H1 (cell line): ENCODE measurements around the gene ANKRD11. TPM values are rescaled to one million over a fixed set of nuclear protein-coding genes. Genes with fewer than 3 reads are reported as not detected.

Source experiments
- CTBP2 ChIP-seq: IDR thresholded peaks from 2 replicates; pipeline ENCODE4 v1.7.0; 2011; ENCODE audit warnings: borderline replicate concordance, mild to moderate bottlenecking, moderate library complexity, mixed read lengths, low read length; ENCODE audit not compliant: insufficient read depth, insufficient read length
- EZH2 ChIP-seq: fragments of 200-600 bp; sonication (generic); IDR thresholded peaks from 2 replicates; pipeline ENCODE4 v1.7.1; 2012; ENCODE audit warnings: low read depth, mild to moderate bottlenecking, moderate library complexity, low read length, inconsistent platforms; ENCODE audit not compliant: severe bottlenecking
- POLR2AphosphoS5 ChIP-seq: IDR thresholded peaks from 2 replicates; pipeline ENCODE4 v1.6.1; 2011; ENCODE audit warnings: low read depth, low read length
- TAF7 ChIP-seq: optimal IDR thresholded peaks from 2 replicates; pipeline ENCODE3; 2011; ENCODE audit warnings: low read depth, mild to moderate bottlenecking, inconsistent platforms, low read length, moderate library complexity, borderline replicate concordance
- YY1 ChIP-seq: IDR thresholded peaks from 2 replicates; pipeline ENCODE4 v1.6.1; 2011; ENCODE audit warnings: low read depth, mild to moderate bottlenecking, low read length
- polyA plus RNA-seq, 7 experiments: library from polyadenylated mRNA; depleted of rRNA in 3 of 7; stranded (reverse) in 5 of 7; unstranded in 2 of 7; fragments of >200 nt in 5 of 7; fragments of 200-250 nt in 2 of 7; gene quantifications; 1 replicate in 5 of 7; 2 replicates in 1 of 7; 4 replicates in 1 of 7; pipeline versions ENCODE4 v1.2.1 to v1.2.3, GENCODE V29; 2011 to 2013; ENCODE audit warnings: missing spikeins in 2 of 7, mixed read lengths in 2 of 7
- total RNA-seq: library from RNA; stranded (reverse); fragmentation: NEBNext Ultra II Directional; extraction: Animal tissue kit (Norgen Biotek cat#: 25700); gene quantifications from 2 replicates; pipeline ENCODE4 v1.2.1, GENCODE V29; 2021
- TF ChIP-seq, protein P1 (sequence below), 3 experiments: IDR thresholded peaks; 1 replicate in 2 of 3; 2 replicates in 1 of 3; pipeline versions ENCODE4 v1.5.1 to v1.6.1; 2011; ENCODE audit warnings: low read length in 3 of 3, mild to moderate bottlenecking in 3 of 3, inconsistent platforms in 2 of 3, low read depth in 1 of 3, moderate library complexity in 1 of 3; ENCODE audit not compliant: insufficient read depth in 1 of 3; ENCODE audit errors: control extremely low read depth in 1 of 3

The ANKRD11 gene
- total and polyA plus RNA-seq, 2 of the 8 experiments (the other 6 are each of a cell fraction or from before 2014, with no cell fraction given), result 46.5 to 142 TPM

DNA sequence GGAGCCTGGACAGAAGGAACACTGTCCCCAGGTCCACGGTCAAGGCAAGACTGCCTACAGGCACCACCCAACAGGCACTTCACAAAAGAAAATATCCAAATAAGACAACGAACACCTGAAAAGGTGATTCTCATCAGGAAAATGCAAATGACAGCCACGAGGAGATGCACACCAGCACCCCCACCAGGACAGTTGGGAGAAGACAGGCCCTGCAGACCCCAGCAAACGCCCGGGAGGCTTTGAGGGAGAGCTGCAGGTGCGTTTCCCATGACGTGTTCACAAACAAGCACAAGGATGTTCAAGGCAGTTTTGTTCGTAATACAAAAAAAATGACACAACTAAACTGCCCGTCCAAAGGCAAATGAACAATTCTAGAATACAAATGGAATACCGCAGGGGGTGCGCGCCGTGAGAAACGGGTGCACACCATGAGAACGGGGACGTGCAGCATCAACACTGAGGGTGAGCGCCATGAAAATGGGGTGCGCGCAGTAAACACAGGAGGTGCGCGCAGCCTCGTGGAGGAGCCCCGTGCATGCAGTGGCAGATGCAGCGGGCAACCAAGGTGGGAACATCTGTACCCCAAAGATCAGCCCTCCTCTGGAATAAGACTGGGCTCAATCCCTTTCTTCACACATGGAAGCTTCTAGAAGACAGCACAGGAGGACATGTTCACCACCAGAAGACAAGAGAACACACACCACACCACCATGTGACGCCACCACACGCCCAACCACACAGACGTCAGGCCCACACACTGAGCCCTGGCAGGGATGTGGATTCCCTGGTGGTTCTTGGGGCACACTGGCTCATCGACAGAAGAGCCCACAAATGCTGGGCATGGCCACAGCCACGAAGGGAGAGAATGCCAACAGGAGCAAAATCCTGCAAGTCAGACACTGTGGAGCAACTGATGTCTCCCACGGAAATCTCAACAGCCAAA, 181.7 kb downstream of the ANKRD11 start (continued):
- TF ChIP-seq, protein P1, sequence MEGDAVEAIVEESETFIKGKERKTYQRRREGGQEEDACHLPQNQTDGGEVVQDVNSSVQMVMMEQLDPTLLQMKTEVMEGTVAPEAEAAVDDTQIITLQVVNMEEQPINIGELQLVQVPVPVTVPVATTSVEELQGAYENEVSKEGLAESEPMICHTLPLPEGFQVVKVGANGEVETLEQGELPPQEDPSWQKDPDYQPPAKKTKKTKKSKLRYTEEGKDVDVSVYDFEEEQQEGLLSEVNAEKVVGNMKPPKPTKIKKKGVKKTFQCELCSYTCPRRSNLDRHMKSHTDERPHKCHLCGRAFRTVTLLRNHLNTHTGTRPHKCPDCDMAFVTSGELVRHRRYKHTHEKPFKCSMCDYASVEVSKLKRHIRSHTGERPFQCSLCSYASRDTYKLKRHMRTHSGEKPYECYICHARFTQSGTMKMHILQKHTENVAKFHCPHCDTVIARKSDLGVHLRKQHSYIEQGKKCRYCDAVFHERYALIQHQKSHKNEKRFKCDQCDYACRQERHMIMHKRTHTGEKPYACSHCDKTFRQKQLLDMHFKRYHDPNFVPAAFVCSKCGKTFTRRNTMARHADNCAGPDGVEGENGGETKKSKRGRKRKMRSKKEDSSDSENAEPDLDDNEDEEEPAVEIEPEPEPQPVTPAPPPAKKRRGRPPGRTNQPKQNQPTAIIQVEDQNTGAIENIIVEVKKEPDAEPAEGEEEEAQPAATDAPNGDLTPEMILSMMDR (IDR thresholded peaks at IDR 0.05; ENCODE audit: control extremely low read depth in 1 of 3, insufficient read depth in 1 of 3, low read depth in 1 of 3, low read length in 3 of 3), result peak; percentile 75 to 88 (median 87)
- TF ChIP-seq TAF7 (no peak), YY1 (0 out of 2 replicates have a peak, but pooled peaks have one; percentile 23), CTBP2 (no peak), POLR2AphosphoS5 (0 out of 2 replicates have a peak, but pooled peaks have one; percentile 27), EZH2 (no peak)
- TF ChIP-seq, all 59 proteins: peak for 7
